GM19193 (cell line): Measurements from ENCODE around the gene GANAB.

Experiments
- POLR2A ChIP-seq: IDR thresholded peaks from 4 replicates; pipeline ENCODE4 v1.6.1; 2011; ENCODE audit not compliant: insufficient read depth, insufficient read length; ENCODE audit errors: extremely low read depth

The GANAB gene

GRCh38 chr11:62600367-62601121 lies 45.9 kb downstream of the GANAB start:
- TF ChIP-seq POLR2A, result no peak

GRCh38 chr11:62599901-62600300 lies 46.5 kb downstream of the GANAB start:
- TF ChIP-seq POLR2A, result no peak

- no peak for TF ChIP-seq POLR2A
Observed at GRCh38 chr11:62599069-62599696, 47.2 kb downstream of the GANAB start.

DNA sequence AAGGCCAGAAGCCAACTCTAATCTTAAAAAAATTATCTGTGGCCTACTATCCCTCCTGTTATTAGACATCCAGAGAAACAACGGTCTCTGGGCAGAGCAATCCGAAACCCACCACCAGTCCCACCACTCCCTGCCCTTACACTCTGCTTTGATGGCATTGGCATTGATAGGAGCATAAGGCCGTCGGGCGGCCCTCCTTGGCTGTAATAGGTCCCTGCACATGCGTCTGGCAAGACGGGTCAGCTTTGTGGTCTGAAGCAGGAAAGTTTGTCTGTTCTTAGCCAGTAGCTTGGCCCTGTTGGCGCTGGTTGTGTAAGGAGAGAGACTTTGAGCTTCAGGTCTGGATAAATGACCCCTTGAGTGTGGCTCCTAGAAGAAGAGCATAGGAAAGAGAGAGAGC lies 51.3 kb downstream of the GANAB start:
- TF ChIP-seq POLR2A, result no peak

GRCh38 chr11:62593434-62594044 lies 52.9 kb downstream of the GANAB start:
- no peak for TF ChIP-seq POLR2A

DNA sequence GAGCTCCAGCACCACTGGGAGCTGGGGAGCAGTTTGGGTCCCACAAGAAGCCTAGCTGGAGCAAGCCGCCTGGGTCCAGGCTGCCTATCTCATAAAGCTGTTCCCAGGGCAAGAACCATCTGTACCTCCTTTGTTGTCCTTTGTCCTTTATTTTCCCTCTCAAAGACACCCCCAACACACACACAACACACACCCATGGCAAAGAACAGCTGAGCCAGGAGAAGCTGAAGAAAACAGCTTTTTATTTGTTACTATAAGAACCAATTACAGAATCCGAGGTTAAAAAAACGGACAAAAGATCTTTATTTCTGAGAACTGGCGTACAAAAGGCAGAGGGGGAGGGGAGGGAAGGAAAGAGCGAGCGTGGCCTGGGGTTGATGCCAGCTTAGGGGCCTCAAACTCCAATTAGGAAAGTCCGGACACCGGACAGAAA lies 53.4 kb downstream of the GANAB start:
- TF ChIP-seq POLR2A, result no peak

DNA sequence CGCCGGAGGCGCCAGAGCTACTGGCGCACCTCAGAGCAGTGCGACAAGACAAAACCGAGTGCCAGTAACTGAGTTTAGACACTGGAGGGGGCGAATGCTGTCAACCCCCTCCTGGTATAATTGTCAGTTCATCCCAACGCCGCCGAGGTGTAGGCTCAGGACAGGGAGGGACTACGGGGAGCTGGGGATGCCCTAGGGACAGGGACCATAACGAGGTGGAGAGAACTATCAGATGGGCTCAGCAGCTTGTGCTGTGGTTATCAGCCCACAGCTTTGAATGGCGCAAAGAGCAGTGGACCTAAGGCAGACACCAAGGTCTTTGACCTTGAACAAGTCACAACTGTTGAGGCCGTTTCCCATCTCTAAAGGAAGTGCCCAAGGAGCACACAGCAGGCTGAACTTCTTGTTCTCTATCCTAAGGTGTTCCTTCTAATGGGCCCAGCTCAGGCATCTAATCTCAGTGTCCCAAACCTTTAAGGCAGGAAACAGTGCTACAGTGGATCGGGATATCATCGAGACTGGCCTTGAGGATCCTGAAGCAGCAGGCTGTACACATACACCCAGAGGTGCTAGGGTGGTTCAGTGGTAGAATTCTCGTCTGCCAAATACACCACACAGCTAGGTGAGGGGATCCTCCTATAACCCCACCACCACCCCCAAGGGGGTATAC lies 54.1 kb downstream of the GANAB start:
- TF ChIP-seq POLR2A, result no peak

GRCh38 chr11:62591448-62592145 lies 54.8 kb downstream of the GANAB start, which contains the start of gene TUT1:
TUT1 (minus strand) TSS chr11:62591523; CDS start chr11:62591485, 38 bp downstream.
- peak; percentile 95 for TF ChIP-seq POLR2A

GRCh38 chr11:62588966-62589637 lies 57.3 kb downstream of the GANAB start:
- no peak for TF ChIP-seq POLR2A

DNA sequence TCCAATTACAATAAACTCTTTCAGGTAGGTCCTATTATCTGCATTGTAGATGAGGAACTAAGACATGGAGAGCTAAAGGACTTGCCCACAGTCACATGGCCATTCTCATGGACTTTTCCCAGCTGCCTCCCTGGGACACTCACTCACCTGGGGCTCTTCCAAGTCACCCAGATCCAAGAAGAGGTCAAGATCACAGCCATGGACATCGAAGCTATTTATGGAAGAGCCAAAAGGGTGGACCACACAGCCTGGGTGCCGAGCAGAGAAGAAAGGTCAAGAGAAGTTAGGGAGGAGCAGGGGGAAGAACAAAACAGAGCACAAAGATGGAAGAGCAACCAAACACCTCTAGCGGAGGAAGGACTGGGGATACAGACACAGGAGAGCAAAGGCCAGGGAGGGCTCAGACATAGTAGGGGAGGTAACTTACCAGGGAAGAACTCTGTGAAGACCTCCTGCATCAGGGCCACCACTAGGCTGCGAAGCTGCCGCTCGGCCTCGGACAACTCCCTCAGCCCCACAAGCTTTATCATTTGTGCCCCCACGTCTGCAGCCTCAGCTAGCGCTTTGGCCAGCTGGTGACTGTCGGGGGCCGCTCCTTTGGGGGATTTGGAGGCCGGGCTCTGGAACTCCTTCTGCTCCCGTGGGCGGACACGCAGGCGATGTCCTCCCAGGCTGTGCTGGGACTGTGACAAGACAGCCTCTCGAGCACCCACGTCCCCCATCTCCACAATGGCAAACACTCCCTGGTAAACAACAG lies 65.3 kb downstream of the GANAB start:
- no peak for TF ChIP-seq POLR2A

- no peak for TF ChIP-seq POLR2A
Observed at GRCh38 chr11:62579252-62579651, 67.2 kb downstream of the GANAB start.

DNA sequence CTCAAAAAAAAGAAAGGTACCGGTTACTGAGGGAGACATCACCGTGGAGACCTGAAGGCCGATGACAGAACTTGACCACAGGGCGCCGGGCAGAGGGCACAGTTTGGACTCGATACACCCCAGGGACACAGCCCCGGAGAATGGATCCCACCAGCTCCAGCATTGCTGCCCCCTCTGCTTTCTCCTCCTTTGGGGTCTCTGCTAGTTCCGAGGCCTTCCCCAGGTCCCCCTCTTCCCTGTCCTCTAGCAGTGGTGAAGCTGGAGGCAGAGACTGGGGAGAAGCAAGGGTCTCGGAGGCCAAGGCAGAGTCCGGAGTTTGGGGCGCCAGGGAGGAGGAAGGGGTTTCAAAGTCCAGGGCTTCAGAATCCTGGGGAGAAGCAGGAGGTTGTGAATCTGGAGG lies 67.9 kb downstream of the GANAB start:
- no peak for TF ChIP-seq POLR2A

- TF ChIP-seq POLR2A, result no peak
Observed at GRCh38 chr11:62577046-62577714, 69.2 kb downstream of the GANAB start.

GRCh38 chr11:62575837-62576236 lies 70.6 kb downstream of the GANAB start:
- no peak for TF ChIP-seq POLR2A

DNA sequence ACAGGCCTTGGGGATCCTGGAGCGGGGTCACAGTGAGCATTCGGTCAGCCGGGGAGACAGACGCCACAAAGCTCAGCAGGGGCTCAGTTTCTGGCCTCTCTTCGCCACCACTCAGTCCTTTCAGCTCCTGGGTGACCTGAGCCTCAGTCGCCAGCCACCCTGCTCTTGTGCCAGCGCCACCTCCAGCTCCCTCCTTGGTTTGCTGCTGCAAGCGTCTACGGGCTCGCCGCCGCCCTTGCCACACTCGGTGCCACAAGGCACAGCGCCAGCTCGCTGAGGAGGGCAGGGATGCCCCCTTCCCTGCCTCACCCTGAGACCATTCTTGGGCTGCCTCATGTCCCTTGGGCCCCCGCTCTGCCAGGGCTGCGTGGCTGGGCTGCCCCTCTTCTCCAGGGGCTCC lies 71.3 kb downstream of the GANAB start:
- TF ChIP-seq POLR2A, result no peak
